ENCODE data around the gene E2F7.
A peak's percentile ranks its signal among the peaks of the same experiment; 100 is the strongest.

GRCh38 chr12:77010691-77011548, 54.4 kb downstream of the E2F7 start:
- TF ChIP-seq CTCF (IDR thresholded peaks at IDR 0.05; ENCODE audit: insufficient read depth, low read depth, low read length) (peak; percentile 99), EZH2 (IDR thresholded peaks at IDR 0.05; ENCODE audit: insufficient read depth, low read length) (no peak)
